ENCODE results near the gene SHC2. TPM values are rescaled to one million over a fixed set of nuclear protein-coding genes. Genes with fewer than 3 reads are reported as not detected.

The SHC2 gene
- total RNA-seq, 1 donor from 2014 or later: 47.8 TPM

- Mint-ChIP-seq H3K4me1 (ENCODE audit: low read depth) (peaks cover 6% of the 10 kb centered on the region), H3K9me3 (ENCODE audit: low read depth) (no peaks in the 10 kb centered on the region), H3K4me3 (ENCODE audit: unreplicated experiment) (no peak overlapping the region), H3K27ac (ENCODE audit: unreplicated experiment) (no peak overlapping the region), H3K27me3 (ENCODE audit: low read depth) (no peaks in the 10 kb centered on the region), H3K36me3 (ENCODE audit: low read depth) (peaks cover 11% of the 10 kb centered on the region)
- TF ChIP-seq CTCF (IDR thresholded peaks at IDR 0.05): no peak
- DNase-seq (ENCODE audit: low spot score): peak; percentile 91
Observed at GRCh38 chr19:422213-422916, 38.5 kb downstream of the SHC2 start.

- TF ChIP-seq CTCF (IDR thresholded peaks at IDR 0.05): no peak
- Mint-ChIP-seq H3K9me3 (ENCODE audit: low read depth) (no peaks in the 10 kb centered on the region), H3K4me1 (ENCODE audit: low read depth) (no peaks in the 10 kb centered on the region), H3K27ac (ENCODE audit: unreplicated experiment) (no peak overlapping the region), H3K27me3 (ENCODE audit: low read depth) (no peaks in the 10 kb centered on the region), H3K36me3 (ENCODE audit: low read depth) (peaks cover 11% of the 10 kb centered on the region), H3K4me3 (ENCODE audit: unreplicated experiment) (no peak overlapping the region)
- peak; percentile 75 for DNase-seq (ENCODE audit: low spot score)
Observed at GRCh38 chr19:419721-420515, 40.9 kb downstream of the SHC2 start.

- no peak for TF ChIP-seq CTCF (IDR thresholded peaks at IDR 0.05)
- Mint-ChIP-seq H3K4me3 (ENCODE audit: unreplicated experiment) (no peak overlapping the region), H3K27ac (ENCODE audit: unreplicated experiment) (no peak overlapping the region), H3K36me3 (ENCODE audit: low read depth) (peaks cover 11% of the 10 kb centered on the region), H3K4me1 (ENCODE audit: low read depth) (no peaks in the 10 kb centered on the region), H3K27me3 (ENCODE audit: low read depth) (no peaks in the 10 kb centered on the region), H3K9me3 (ENCODE audit: low read depth) (no peaks in the 10 kb centered on the region)
- DNase-seq (ENCODE audit: low spot score): peak; percentile 88
Observed at GRCh38 chr19:418761-419671, 41.8 kb downstream of the SHC2 start.

- no peak overlapping the region for H3K27ac Mint-ChIP-seq (ENCODE audit: unreplicated experiment)
- H3K9me3 Mint-ChIP-seq (ENCODE audit: low read depth): no peaks in the 10 kb centered on the region
- no peaks in the 10 kb centered on the region for H3K4me1 Mint-ChIP-seq (ENCODE audit: low read depth)
- H3K4me3 Mint-ChIP-seq (ENCODE audit: unreplicated experiment): no peak overlapping the region
- peak; percentile 62 for DNase-seq (ENCODE audit: low spot score)
- peaks cover 9% of the 10 kb centered on the region for H3K36me3 Mint-ChIP-seq (ENCODE audit: low read depth)
- no peak for TF ChIP-seq CTCF (IDR thresholded peaks at IDR 0.05)
- no peaks in the 10 kb centered on the region for H3K27me3 Mint-ChIP-seq (ENCODE audit: low read depth)
Observed at GRCh38 chr19:416416-416815, 44.4 kb downstream of the SHC2 start.

GRCh38 chr19:415292-415691 is 45.5 kb downstream of the SHC2 start:
- no peak for DNase-seq (ENCODE audit: low spot score)
- no peak for TF ChIP-seq CTCF (IDR thresholded peaks at IDR 0.05)
- H3K9me3 Mint-ChIP-seq (ENCODE audit: low read depth): no peaks in the 10 kb centered on the region
- peaks cover under 1% of the 10 kb centered on the region for H3K27me3 Mint-ChIP-seq (ENCODE audit: low read depth)
- no peak overlapping the region for H3K27ac Mint-ChIP-seq (ENCODE audit: unreplicated experiment)
- peaks cover 6% of the 10 kb centered on the region for H3K36me3 Mint-ChIP-seq (ENCODE audit: low read depth)
- H3K4me1 Mint-ChIP-seq (ENCODE audit: low read depth): no peaks in the 10 kb centered on the region
- no peak overlapping the region for H3K4me3 Mint-ChIP-seq (ENCODE audit: unreplicated experiment)
